Omental fat pad (tissue), 4 donors: Measurements from ENCODE around the gene FASN. TPM values are rescaled to one million over a fixed set of nuclear protein-coding genes. Genes with fewer than 3 reads are reported as not detected.

Experiments
- ATAC-seq: fragments of 150-250 bp; one replicate; pipeline ENCODE4 v1.9.1; 2016; ENCODE audit warnings: mild to moderate bottlenecking, moderate library complexity; ENCODE audit not compliant: low FRiP score
- DNase-seq: peaks from one replicate; pipeline ENCODE4 v3.0.0-alpha.2; 2019; ENCODE audit warnings: low spot score
- total RNA-seq, 4 donors: library from RNA; depleted of rRNA; stranded (reverse); fragments of >200 nt; gene quantifications; one replicate each; pipeline ENCODE4 v1.1.0, GENCODE V29; 2016
- TF ChIP-seq, protein P1 (sequence below), 3 donors: fragments of 450-650 bp; IDR thresholded peaks; one replicate each; pipeline ENCODE4 v1.5.1; 2016 to 2017; ENCODE audit warnings: antibody characterized with exemption in 3 of 3, mild to moderate bottlenecking in 3 of 3, moderate library complexity in 2 of 3

The FASN gene
- total RNA-seq, 4 donors from 2014 or later, result 313 to 1,522 (median 467) TPM

DNA sequence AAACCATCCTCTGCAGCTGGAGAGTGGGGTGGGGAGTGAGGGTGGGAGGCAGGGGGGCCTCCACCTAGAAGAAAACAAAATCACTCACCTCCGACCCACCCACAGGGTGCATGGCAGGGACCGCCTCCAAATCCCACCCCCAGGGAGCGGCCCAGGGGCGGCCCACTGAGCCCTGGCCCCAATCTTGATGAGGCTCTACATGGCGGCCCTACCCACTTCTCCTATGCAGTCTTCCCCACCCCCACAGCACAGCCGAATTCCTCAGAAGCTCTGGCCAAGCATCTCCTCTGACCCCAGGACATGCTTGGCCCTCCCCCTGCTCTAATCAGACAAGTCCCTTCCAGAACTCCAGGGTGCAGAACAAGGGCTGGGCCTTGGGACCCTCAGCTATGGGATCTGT lies 18.2 kb upstream of the FASN start:
- no peak for ATAC-seq
- TF ChIP-seq, protein P1, sequence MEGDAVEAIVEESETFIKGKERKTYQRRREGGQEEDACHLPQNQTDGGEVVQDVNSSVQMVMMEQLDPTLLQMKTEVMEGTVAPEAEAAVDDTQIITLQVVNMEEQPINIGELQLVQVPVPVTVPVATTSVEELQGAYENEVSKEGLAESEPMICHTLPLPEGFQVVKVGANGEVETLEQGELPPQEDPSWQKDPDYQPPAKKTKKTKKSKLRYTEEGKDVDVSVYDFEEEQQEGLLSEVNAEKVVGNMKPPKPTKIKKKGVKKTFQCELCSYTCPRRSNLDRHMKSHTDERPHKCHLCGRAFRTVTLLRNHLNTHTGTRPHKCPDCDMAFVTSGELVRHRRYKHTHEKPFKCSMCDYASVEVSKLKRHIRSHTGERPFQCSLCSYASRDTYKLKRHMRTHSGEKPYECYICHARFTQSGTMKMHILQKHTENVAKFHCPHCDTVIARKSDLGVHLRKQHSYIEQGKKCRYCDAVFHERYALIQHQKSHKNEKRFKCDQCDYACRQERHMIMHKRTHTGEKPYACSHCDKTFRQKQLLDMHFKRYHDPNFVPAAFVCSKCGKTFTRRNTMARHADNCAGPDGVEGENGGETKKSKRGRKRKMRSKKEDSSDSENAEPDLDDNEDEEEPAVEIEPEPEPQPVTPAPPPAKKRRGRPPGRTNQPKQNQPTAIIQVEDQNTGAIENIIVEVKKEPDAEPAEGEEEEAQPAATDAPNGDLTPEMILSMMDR (IDR thresholded peaks at IDR 0.05), result no peak
- DNase-seq, result no peak

DNA sequence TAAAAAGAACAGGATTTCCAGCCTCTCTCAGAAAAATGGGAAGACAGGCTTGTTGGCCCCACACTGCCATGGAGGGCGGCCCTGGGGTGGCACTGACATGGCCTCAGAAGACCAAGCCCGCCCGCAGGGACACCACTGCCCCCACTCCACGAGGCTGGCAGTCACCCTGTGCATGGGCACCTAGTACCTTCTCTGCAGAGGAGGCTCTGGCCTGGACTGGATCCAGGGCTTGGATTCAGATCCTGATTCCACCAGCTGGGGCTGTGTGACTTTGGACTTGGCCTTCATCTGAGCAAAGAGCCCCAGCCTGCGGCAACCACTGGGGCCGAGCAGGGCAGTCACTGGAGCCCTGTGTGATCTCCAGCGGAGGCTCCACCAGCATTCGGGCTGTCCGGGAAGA lies 16.8 kb upstream of the FASN start:
- no peak for ATAC-seq
- DNase-seq, result no peak
- TF ChIP-seq, protein P1 (IDR thresholded peaks at IDR 0.05), result no peak

DNA sequence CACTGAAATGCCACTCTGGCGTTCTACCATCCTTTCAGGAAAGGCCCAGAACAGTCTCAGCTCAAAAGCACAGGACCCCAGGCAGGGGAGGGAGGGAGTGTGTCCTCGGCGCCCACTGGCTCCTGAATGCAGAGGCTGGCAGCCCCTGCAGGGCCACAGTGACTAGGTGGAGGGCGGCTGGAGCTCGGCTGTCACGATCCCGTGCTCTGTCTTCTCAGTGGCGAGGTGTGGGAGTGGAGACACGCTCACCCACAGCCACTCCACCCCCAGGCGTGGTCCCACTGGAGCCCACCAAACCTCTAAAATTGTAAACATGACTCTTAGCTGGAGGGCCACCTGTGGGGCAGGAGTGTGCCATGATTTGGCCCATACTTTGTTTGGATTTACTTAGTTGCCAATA lies 16.4 kb upstream of the FASN start:
- DNase-seq (no peak), ATAC-seq (no peak)
- TF ChIP-seq, protein P1 (IDR thresholded peaks at IDR 0.05), result no peak

DNA sequence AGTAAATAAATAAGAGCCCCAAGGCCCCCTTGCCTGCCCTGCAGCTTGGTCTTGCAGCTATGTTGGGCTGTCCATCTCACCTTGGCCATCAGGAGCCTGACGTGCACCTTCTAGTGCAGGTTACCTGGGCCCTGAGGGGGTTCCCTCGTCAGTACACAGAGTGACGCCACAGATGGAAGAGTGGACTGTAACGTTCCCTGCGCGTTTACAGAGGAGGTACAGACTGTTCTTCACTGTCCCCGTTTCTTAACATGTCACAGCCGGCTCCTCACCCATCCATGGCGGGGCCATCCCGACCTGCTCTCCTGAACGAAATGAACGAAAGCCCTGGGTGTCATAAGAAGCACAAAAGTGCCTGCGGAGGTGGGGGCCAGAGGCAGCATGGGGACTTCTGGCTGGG lies 15.9 kb upstream of the FASN start:
- DNase-seq (no peak), ATAC-seq (no peak)
- TF ChIP-seq, protein P1 (IDR thresholded peaks at IDR 0.05), result no peak

DNA sequence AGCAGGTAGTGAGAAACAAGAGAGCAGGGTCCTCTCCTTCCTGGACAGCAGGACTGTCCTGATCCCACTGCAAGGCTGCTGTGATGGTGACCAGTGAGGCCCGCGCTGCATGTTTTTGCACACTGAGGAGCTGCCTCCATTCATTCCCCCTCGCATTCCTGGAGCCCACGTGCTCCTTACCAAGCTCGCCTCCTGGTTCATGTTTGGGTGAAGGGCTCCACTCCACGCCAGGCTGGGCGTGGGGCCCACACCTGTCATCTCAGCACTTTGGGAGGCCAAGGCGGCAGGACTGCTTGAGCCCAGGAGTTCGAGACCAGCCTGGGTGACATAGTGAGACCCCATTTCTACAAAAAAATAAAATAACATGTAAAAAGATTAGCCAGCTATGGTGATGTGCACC lies 15.4 kb upstream of the FASN start:
- DNase-seq (no peak), ATAC-seq (no peak)
- TF ChIP-seq, protein P1 (IDR thresholded peaks at IDR 0.05), result no peak

DNA sequence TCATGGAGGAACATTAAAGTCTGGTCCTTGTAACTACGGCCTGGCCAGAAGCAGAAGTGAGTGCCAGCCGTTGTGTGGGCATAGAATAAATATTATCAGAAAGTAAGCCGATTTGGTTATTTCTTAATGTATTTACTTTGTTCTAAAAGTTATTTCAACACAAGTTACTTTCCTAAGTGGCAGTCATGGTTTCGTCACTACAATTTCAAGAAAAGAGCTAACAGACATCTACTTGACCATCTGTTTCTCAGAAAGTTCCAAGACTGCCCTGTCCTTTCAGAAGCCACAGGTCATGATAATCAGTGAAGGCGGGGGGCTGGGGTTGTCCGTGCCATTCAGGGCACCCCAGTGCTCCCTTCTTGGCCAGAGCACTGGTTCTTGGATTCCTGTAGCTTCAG lies 14.9 kb upstream of the FASN start:
- TF ChIP-seq, protein P1 (IDR thresholded peaks at IDR 0.05), result no peak
- no peak for DNase-seq
- ATAC-seq, result no peak

DNA sequence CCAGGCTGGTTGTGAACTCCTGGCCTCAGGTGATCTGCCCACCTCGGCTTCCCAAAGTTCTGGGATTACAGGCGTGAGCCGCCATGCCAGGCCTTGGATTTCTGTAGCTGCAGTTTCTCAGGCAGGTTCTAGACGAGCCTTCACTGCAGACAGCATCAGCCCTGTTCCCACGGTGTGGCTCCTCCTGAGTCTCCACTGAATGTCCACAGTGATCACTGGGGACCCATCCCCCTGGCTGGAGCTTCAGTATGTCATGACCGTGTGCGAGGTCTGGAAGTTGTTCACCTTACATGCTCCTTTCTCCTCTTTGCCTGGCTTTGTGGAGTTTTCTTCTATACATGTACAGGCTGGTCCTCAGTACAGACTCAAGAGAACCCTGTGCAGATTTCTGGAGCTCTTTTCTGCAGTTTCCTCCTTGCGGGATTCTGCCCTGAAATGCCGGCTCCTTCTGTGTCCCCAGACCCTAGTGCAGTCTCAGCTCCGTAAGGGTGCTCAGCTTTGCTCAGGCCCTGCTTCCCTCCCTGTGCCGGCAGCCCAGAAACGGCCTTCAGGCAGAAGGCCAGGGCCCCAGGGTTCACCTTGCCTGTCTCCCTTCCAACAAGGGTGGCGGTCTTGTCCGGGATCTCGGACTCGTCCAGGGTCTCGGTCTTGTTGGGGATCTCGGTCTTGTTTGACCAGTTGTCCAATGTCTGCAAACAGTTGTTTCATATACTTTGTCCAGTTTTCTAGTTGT lies 14.3 kb upstream of the FASN start:
- TF ChIP-seq, protein P1 (IDR thresholded peaks at IDR 0.05), result no peak
- no peak for DNase-seq
- no peak for ATAC-seq
